Activated naive CD4-positive, alpha-beta T cell treated with anti-CD3 and anti-CD28 coated beads for 36 hours (primary cell): ENCODE data around the gene ACY1. TPM values are rescaled to one million over a fixed set of nuclear protein-coding genes. Genes with fewer than 3 reads are reported as not detected.

Experiments
- CTCF ChIA-PET: fragments of 350-600 bp; sonication (Branson Sonifier 250); formaldehyde crosslinking; loops from one replicate; lab custom pipeline; 2021; ENCODE audit warnings: antibody characterized with exemption; lab: Charles Lee
- DNase-seq: peaks from one replicate; pipeline ENCODE4 v3.0.0-alpha.2; 2020
- H3K27ac Mint-ChIP-seq: one replicate; pipeline ENCODE4 v1.8.0; 2021; ENCODE audit warnings: mild to moderate bottlenecking, mixed read lengths
- H3K27me3 Mint-ChIP-seq: one replicate; pipeline ENCODE4 v1.8.0; 2021; ENCODE audit warnings: low read depth, mixed read lengths
- H3K36me3 Mint-ChIP-seq: one replicate; pipeline ENCODE4 v1.8.0; 2021; ENCODE audit warnings: low read depth, mixed read lengths
- H3K4me1 Mint-ChIP-seq: one replicate; pipeline ENCODE4 v1.8.0; 2021; ENCODE audit warnings: low read depth, mixed read lengths
- H3K4me3 Mint-ChIP-seq: one replicate; pipeline ENCODE4 v1.8.0; 2021; ENCODE audit warnings: mild to moderate bottlenecking, moderate library complexity, mixed read lengths
- H3K9me3 Mint-ChIP-seq: one replicate; pipeline ENCODE4 v1.8.0; 2021; ENCODE audit warnings: mixed read lengths
- intact Hi-C: fragments of 100-400 bp; cut with micrococcal nuclease; formaldehyde crosslinking; loops from one replicate; pipeline ENCODE4 v1.15.1; 2023
- total RNA-seq, 2 experiments: library from RNA; stranded (reverse); gene quantifications; one replicate each; pipeline ENCODE4 v1.2.3, GENCODE V29; 2021

The ACY1 gene
- total RNA-seq, 2 experiments from 2014 or later = 62.1 to 68.9 TPM

- no peak overlapping the region for H3K4me3 Mint-ChIP-seq
- H3K36me3 Mint-ChIP-seq = no peaks in the 10 kb centered on the region
- H3K27ac Mint-ChIP-seq = no peak overlapping the region
- no peaks in the 10 kb centered on the region for H3K9me3 Mint-ChIP-seq
- intact Hi-C loops = no loop called here
- DNase-seq = no peak
- H3K4me1 Mint-ChIP-seq = no peaks in the 10 kb centered on the region
- H3K27me3 Mint-ChIP-seq = no peaks in the 10 kb centered on the region
- CTCF ChIA-PET = interaction anchor here (3.3 kb wide), 1 partner anchor 13 kb away, joined by 11 read pairs; the partner anchor contains the start of genes ABHD14A and ABHD14B
These were observed 22.3 kb upstream of the ACY1 start for GRCh38 chr3:51961011-51961410.

- Mint-ChIP-seq H3K27ac (no peak overlapping the region), H3K9me3 (no peaks in the 10 kb centered on the region)
These were observed 21.4 kb upstream of the ACY1 start for GRCh38 chr3:51961602-51962569.

GRCh38 chr3:51962854-51963530, 20.3 kb upstream of the ACY1 start:
- CTCF ChIA-PET = interaction anchor here (3.3 kb wide), 1 partner anchor 11 kb away, joined by 11 read pairs; the partner anchor contains the start of genes ABHD14A and ABHD14B
- H3K4me3 Mint-ChIP-seq = no peak overlapping the region
- no peaks in the 10 kb centered on the region for H3K36me3 Mint-ChIP-seq
- no peaks in the 10 kb centered on the region for H3K27me3 Mint-ChIP-seq
- no peaks in the 10 kb centered on the region for H3K9me3 Mint-ChIP-seq
- H3K27ac Mint-ChIP-seq = no peak overlapping the region
- H3K4me1 Mint-ChIP-seq = peaks cover 6% of the 10 kb centered on the region
- no peak for DNase-seq
- intact Hi-C loops = no loop called here

More at GRCh38 chr3:51961602-51962569, 21.4 kb upstream of the ACY1 start:
- H3K27me3 Mint-ChIP-seq = no peaks in the 10 kb centered on the region
- no peak for DNase-seq
- intact Hi-C loops = no loop called here
- H3K4me3 Mint-ChIP-seq = no peak overlapping the region
- CTCF ChIA-PET = interaction anchor here (3.3 kb wide), 1 partner anchor 12 kb away, joined by 11 read pairs; the partner anchor contains the start of genes ABHD14A and ABHD14B
- no peaks in the 10 kb centered on the region for H3K36me3 Mint-ChIP-seq
- H3K4me1 Mint-ChIP-seq = peaks cover 3% of the 10 kb centered on the region

- Mint-ChIP-seq H3K4me1 (peaks cover 11% of the 10 kb centered on the region), H3K27me3 (no peaks in the 10 kb centered on the region), H3K9me3 (no peaks in the 10 kb centered on the region), H3K36me3 (no peaks in the 10 kb centered on the region), H3K4me3 (no peak overlapping the region), H3K27ac (no peak overlapping the region)
- intact Hi-C loops = no loop called here
- CTCF ChIA-PET = interaction anchor here (1.4 kb wide), 1 partner anchor 10 kb away, joined by 4 read pairs; the partner anchor contains the start of gene ABHD14B
- DNase-seq = no peak
These were observed 19.3 kb upstream of the ACY1 start for GRCh38 chr3:51963951-51964451.

- intact Hi-C loops = no loop called here
- no peak overlapping the region for H3K4me3 Mint-ChIP-seq
These were observed 18.8 kb upstream of the ACY1 start for GRCh38 chr3:51964521-51964920.

GRCh38 chr3:51966016-51966415, 17.3 kb upstream of the ACY1 start:
- CTCF ChIA-PET = interaction anchor here (1.4 kb wide), 1 partner anchor 23 kb away, joined by 3 read pairs; no protein-coding TSS in a partner anchor

More at GRCh38 chr3:51964521-51964920, 18.8 kb upstream of the ACY1 start:
- H3K4me1 Mint-ChIP-seq = peaks cover 12% of the 10 kb centered on the region
- H3K27me3 Mint-ChIP-seq = no peaks in the 10 kb centered on the region
- CTCF ChIA-PET = interaction anchor here (1.0 to 1.4 kb wide), 2 partner anchors 9 to 10 kb away, joined by 3 to 4 read pairs; partner anchors contain the start of gene ABHD14B
- no peak for DNase-seq
- H3K9me3 Mint-ChIP-seq = no peaks in the 10 kb centered on the region
- no peak overlapping the region for H3K27ac Mint-ChIP-seq
- H3K36me3 Mint-ChIP-seq = no peaks in the 10 kb centered on the region

GRCh38 chr3:51966486-51966885, 16.8 kb upstream of the ACY1 start:
- DNase-seq = no peak
- Mint-ChIP-seq H3K27ac (no peak overlapping the region), H3K27me3 (no peaks in the 10 kb centered on the region), H3K4me1 (peaks cover 17% of the 10 kb centered on the region), H3K9me3 (no peaks in the 10 kb centered on the region), H3K36me3 (peaks cover 2% of the 10 kb centered on the region), H3K4me3 (peak overlapping the region; percentile 74)
- intact Hi-C loops = no loop called here
- CTCF ChIA-PET = interaction anchor here (1.4 kb wide), 1 partner anchor 23 kb away, joined by 3 read pairs; no protein-coding TSS in a partner anchor

More at GRCh38 chr3:51966016-51966415, 17.3 kb upstream of the ACY1 start:
- intact Hi-C loops = no loop called here
- Mint-ChIP-seq H3K27ac (no peak overlapping the region), H3K4me3 (peak overlapping the region; percentile 74), H3K9me3 (no peaks in the 10 kb centered on the region), H3K36me3 (peaks cover 1% of the 10 kb centered on the region), H3K4me1 (peaks cover 16% of the 10 kb centered on the region), H3K27me3 (no peaks in the 10 kb centered on the region)
- DNase-seq = no peak

- CTCF ChIA-PET = no interaction called here
- Mint-ChIP-seq H3K4me3 (peak overlapping the region; percentile 74), H3K36me3 (peaks cover 2% of the 10 kb centered on the region), H3K9me3 (no peaks in the 10 kb centered on the region), H3K27ac (no peak overlapping the region), H3K4me1 (peaks cover 20% of the 10 kb centered on the region), H3K27me3 (no peaks in the 10 kb centered on the region)
- no peak for DNase-seq
- intact Hi-C loops = no loop called here
These were observed 16.4 kb upstream of the ACY1 start for GRCh38 chr3:51966922-51967383.

GRCh38 chr3:51967384-51968169, 15.8 kb upstream of the ACY1 start, which contains the start of gene PCBP4:
Gene PCBP4 (minus strand): TSS chr3:51967454. CDS start chr3:51961240, 6,214 bp downstream.
- intact Hi-C loops = no loop called here
- peak; percentile 28 for DNase-seq
- peaks cover 24% of the 10 kb centered on the region for H3K4me1 Mint-ChIP-seq
- peaks cover 2% of the 10 kb centered on the region for H3K36me3 Mint-ChIP-seq
- CTCF ChIA-PET = no interaction called here
- no peaks in the 10 kb centered on the region for H3K27me3 Mint-ChIP-seq
- peak within 1 kb of the TSS; percentile 80 for H3K4me3 Mint-ChIP-seq
- no peaks in the 10 kb centered on the region for H3K9me3 Mint-ChIP-seq
- H3K27ac Mint-ChIP-seq = no peak within 1 kb of the TSS

- no peak for DNase-seq
- CTCF ChIA-PET = interaction anchor here (3.3 kb wide), 1 partner anchor 26 kb away, joined by 21 read pairs; the partner anchor contains the start of genes PARP3 and RRP9
- H3K27me3 Mint-ChIP-seq = no peaks in the 10 kb centered on the region
- peaks cover 2% of the 10 kb centered on the region for H3K36me3 Mint-ChIP-seq
- no peak overlapping the region for H3K27ac Mint-ChIP-seq
- H3K9me3 Mint-ChIP-seq = no peaks in the 10 kb centered on the region
- intact Hi-C loops = no loop called here
- H3K4me1 Mint-ChIP-seq = peaks cover 25% of the 10 kb centered on the region
- H3K4me3 Mint-ChIP-seq = peak overlapping the region; percentile 80
These were observed 15.1 kb upstream of the ACY1 start for GRCh38 chr3:51968170-51968775.
